Osteoblast (primary cell): ENCODE data around the gene NTMT1. TPM values are rescaled to one million over a fixed set of nuclear protein-coding genes. Genes with fewer than 3 reads are reported as not detected.

Experiments used
- DNase-seq: peaks from one replicate; pipeline ENCODE4 v3.0.0; 2011; ENCODE audit warnings: low spot score, mixed read lengths; ENCODE audit not compliant: insufficient read length; ENCODE audit errors: missing footprints
- H2AFZ ChIP-seq: 2 replicates; pipeline ENCODE4 v1.6.0; 2011; ENCODE audit warnings: mild to moderate bottlenecking, low read length
- H3K27ac ChIP-seq: 2 replicates; pipeline ENCODE4 v1.5.1; 2011; ENCODE audit warnings: mild to moderate bottlenecking, low read depth, low read length, moderate library complexity
- H3K27me3 ChIP-seq: 2 replicates; pipeline ENCODE4 v1.6.0; 2012; ENCODE audit warnings: mild to moderate bottlenecking, control low read depth, inconsistent platforms, low read length, moderate library complexity; ENCODE audit not compliant: insufficient read depth
- H3K36me3 ChIP-seq: 2 replicates; pipeline ENCODE4 v1.5.1; 2011; ENCODE audit warnings: mild to moderate bottlenecking, low read length, control low read depth, moderate library complexity; ENCODE audit not compliant: insufficient read depth
- H3K4me1 ChIP-seq: 2 replicates; pipeline ENCODE4 v1.5.1; 2011; ENCODE audit warnings: mild to moderate bottlenecking, low read length, control low read depth, moderate library complexity; ENCODE audit not compliant: insufficient read depth
- H3K4me2 ChIP-seq: 2 replicates; pipeline ENCODE4 v1.6.0; 2011; ENCODE audit warnings: mild to moderate bottlenecking, low read length; ENCODE audit not compliant: insufficient read depth
- H3K4me3 ChIP-seq: fragments of 200-600 bp; sonication (generic); 3 replicates; pipeline ENCODE4 v1.5.1; 2012; ENCODE audit warnings: mild to moderate bottlenecking, low read length, inconsistent platforms; ENCODE audit not compliant: insufficient read depth
- H3K79me2 ChIP-seq: 2 replicates; pipeline ENCODE4 v1.6.0; 2012; ENCODE audit warnings: mild to moderate bottlenecking, low read length, control low read depth, inconsistent platforms; ENCODE audit not compliant: insufficient read depth
- H3K9me3 ChIP-seq: 2 replicates; pipeline ENCODE4 v1.5.1; 2011; ENCODE audit warnings: low read depth, low read length, control low read depth
- H4K20me1 ChIP-seq: 2 replicates; pipeline ENCODE4 v1.6.0; 2012; ENCODE audit warnings: mild to moderate bottlenecking, low read length, control low read depth; ENCODE audit not compliant: insufficient read depth
- total RNA-seq: library from RNA; depleted of rRNA; stranded (reverse); fragments of >200 nt; gene quantifications from 2 replicates; pipeline ENCODE4 v1.2.3, GENCODE V29; 2012
- TF ChIP-seq, protein P1 (sequence below): IDR thresholded peaks from 2 replicates; pipeline ENCODE4 v1.5.1; 2011; ENCODE audit warnings: mild to moderate bottlenecking, low read depth, low read length, moderate library complexity; ENCODE audit errors: extremely low read depth

NTMT1 gene
- total RNA-seq, 1 donor = 26.4 TPM

DNA sequence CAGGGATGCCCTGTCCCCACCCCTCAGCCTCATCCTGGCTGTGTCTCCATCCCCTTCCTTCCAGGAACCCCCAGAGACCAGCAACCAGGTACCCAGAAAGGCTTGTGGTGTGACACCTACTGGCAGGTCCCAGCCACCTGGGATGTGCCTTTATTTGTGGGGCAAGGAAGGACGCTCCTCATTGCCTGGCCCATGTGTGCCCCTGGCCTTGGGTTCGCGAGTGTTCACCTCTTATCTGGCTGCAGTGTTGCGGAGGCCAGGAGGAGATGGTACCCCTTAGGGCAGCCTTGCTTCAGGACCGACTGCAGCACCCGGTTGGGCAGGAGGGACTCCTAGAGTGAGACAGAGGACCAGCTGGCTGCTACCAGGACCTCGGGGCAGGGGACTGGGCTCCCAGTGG, 13.8 kb upstream of the NTMT1 start:
- H3K36me3 ChIP-seq = no peaks in the 10 kb centered on the region
- TF ChIP-seq, protein P1, sequence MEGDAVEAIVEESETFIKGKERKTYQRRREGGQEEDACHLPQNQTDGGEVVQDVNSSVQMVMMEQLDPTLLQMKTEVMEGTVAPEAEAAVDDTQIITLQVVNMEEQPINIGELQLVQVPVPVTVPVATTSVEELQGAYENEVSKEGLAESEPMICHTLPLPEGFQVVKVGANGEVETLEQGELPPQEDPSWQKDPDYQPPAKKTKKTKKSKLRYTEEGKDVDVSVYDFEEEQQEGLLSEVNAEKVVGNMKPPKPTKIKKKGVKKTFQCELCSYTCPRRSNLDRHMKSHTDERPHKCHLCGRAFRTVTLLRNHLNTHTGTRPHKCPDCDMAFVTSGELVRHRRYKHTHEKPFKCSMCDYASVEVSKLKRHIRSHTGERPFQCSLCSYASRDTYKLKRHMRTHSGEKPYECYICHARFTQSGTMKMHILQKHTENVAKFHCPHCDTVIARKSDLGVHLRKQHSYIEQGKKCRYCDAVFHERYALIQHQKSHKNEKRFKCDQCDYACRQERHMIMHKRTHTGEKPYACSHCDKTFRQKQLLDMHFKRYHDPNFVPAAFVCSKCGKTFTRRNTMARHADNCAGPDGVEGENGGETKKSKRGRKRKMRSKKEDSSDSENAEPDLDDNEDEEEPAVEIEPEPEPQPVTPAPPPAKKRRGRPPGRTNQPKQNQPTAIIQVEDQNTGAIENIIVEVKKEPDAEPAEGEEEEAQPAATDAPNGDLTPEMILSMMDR = no peak
- H3K79me2 ChIP-seq = no peaks in the 10 kb centered on the region
- no peak for DNase-seq
- no peak overlapping the region for H3K4me2 ChIP-seq
- H4K20me1 ChIP-seq = no peaks in the 10 kb centered on the region
- no peaks in the 10 kb centered on the region for H3K27me3 ChIP-seq
- H2AFZ ChIP-seq = no peak overlapping the region
- peaks cover 24% of the 10 kb centered on the region for H3K4me1 ChIP-seq
- no peaks in the 10 kb centered on the region for H3K9me3 ChIP-seq
- H3K27ac ChIP-seq = no peak overlapping the region
- H3K4me3 ChIP-seq = no peak overlapping the region

DNA sequence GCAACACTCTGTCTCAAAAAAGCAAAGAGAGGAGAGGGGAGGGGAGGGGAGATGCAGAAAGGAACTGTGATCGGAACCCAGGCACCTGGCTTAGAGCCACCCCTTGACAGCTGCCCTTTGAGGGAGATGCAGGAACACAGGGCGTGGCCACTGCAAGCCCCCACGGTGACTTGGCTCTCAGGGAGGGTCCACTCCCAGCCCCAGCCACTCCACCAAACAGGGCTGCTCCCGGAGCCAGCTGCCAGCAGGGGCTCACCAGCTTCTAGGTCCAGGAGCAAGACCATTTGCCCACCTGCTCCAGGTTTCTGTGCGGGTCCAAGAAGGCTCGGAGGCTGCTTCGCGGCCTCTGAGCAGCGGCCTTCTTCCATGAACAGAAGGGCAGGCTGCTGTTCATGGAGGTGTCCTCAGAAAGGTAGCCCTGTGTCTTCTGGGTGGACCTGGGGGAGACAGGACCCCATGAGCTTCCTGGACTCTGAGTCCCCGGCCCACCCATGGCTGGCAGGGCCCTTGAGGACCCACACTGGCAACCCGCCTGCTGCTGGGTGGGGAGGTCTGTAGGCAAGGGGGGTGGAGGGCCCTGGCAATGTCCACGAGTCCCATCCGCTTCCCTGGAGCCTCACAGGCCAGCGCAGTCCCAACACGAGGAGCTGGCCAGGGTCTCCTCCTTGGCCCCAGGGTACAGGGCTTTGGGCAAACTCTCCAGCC, 13.0 kb upstream of the NTMT1 start:
- H3K4me1 ChIP-seq = peaks cover 21% of the 10 kb centered on the region
- no peak overlapping the region for H3K4me2 ChIP-seq
- H3K27me3 ChIP-seq = no peaks in the 10 kb centered on the region
- no peaks in the 10 kb centered on the region for H4K20me1 ChIP-seq
- H3K27ac ChIP-seq = no peak overlapping the region
- H3K79me2 ChIP-seq = no peaks in the 10 kb centered on the region
- no peaks in the 10 kb centered on the region for H3K36me3 ChIP-seq
- TF ChIP-seq, protein P1 = no peak
- no peaks in the 10 kb centered on the region for H3K9me3 ChIP-seq
- no peak for DNase-seq
- H2AFZ ChIP-seq = no peak overlapping the region
- H3K4me3 ChIP-seq = no peak overlapping the region

- Histone ChIP-seq H3K4me2 (no peak overlapping the region), H3K4me1 (peaks cover 21% of the 10 kb centered on the region), H2AFZ (peak overlapping the region; percentile 29), H3K36me3 (no peaks in the 10 kb centered on the region), H4K20me1 (no peaks in the 10 kb centered on the region), H3K27ac (no peak overlapping the region), H3K79me2 (no peaks in the 10 kb centered on the region), H3K9me3 (no peaks in the 10 kb centered on the region), H3K4me3 (no peak overlapping the region), H3K27me3 (no peaks in the 10 kb centered on the region)
- TF ChIP-seq, protein P1 = no peak
- no peak for DNase-seq
Measured at GRCh38 chr9:129613520-129614175, 12.3 kb upstream of the NTMT1 start.

GRCh38 chr9:129614932-129615331, 11.0 kb upstream of the NTMT1 start:
- H3K36me3 ChIP-seq = no peaks in the 10 kb centered on the region
- H3K9me3 ChIP-seq = no peaks in the 10 kb centered on the region
- TF ChIP-seq, protein P1 = no peak

More at GRCh38 chr9:129614932-129615331, 11.0 kb upstream of the NTMT1 start:
- Histone ChIP-seq H3K4me2 (no peak overlapping the region), H4K20me1 (no peaks in the 10 kb centered on the region), H3K79me2 (no peaks in the 10 kb centered on the region), H3K27me3 (no peaks in the 10 kb centered on the region), H2AFZ (no peak overlapping the region), H3K4me3 (no peak overlapping the region), H3K27ac (no peak overlapping the region), H3K4me1 (peaks cover 16% of the 10 kb centered on the region)
- DNase-seq = no peak
